HepG2 (cell line): ENCODE measurements around the gene MRPL43. TPM values are rescaled to one million over a fixed set of nuclear protein-coding genes. Genes with fewer than 3 reads are reported as not detected.

Experiments used
- AHR ChIP-seq: IDR thresholded peaks from 2 replicates; pipeline ENCODE4 v1.6.1; 2018; ENCODE audit warnings: missing genetic modification reagents, missing compliant biosample characterization
- ATAD3A ChIP-seq: sonication (generic); formaldehyde crosslinking; IDR thresholded peaks from 2 replicates; pipeline ENCODE4 v1.4.0; 2020; ENCODE audit warnings: missing genetic modification reagents
- BCL6 ChIP-seq: IDR thresholded peaks from 2 replicates; pipeline ENCODE4 v1.6.1; 2016; ENCODE audit warnings: missing genetic modification reagents, missing compliant biosample characterization
- HNRNPH1 ChIP-seq: fragments of 200-400 bp; formaldehyde crosslinking; optimal IDR thresholded peaks from 2 replicates; pipeline ENCODE3; 2017; ENCODE audit warnings: mild to moderate bottlenecking, low read depth, low read length
- MED13 ChIP-seq: sonication (generic); formaldehyde crosslinking; IDR thresholded peaks from 2 replicates; pipeline ENCODE4 v1.5.0; 2020; ENCODE audit warnings: missing genetic modification reagents
- MTA3 ChIP-seq: sonication (generic); formaldehyde crosslinking; IDR thresholded peaks from 2 replicates; pipeline ENCODE4 v1.4.0; 2020; ENCODE audit warnings: missing genetic modification reagents
- NFIB ChIP-seq: sonication (generic); formaldehyde crosslinking; IDR thresholded peaks from 2 replicates; pipeline ENCODE4 v1.9.0; 2021; ENCODE audit warnings: missing genetic modification reagents, mild to moderate bottlenecking, borderline replicate concordance
- PAWR ChIP-seq: sonication (generic); formaldehyde crosslinking; IDR thresholded peaks from 2 replicates; pipeline ENCODE4 v1.4.0; 2020; ENCODE audit warnings: missing genetic modification reagents, mild to moderate bottlenecking, borderline replicate concordance
- PHF5A ChIP-seq: IDR thresholded peaks from one replicate; pipeline ENCODE4 v1.6.1; 2018; ENCODE audit warnings: low read depth, missing genetic modification reagents; ENCODE audit not compliant: unreplicated experiment
- RCOR2 ChIP-seq: IDR thresholded peaks from 2 replicates; pipeline ENCODE4 v1.6.1; 2016; ENCODE audit warnings: missing biosample characterization, missing genetic modification reagents
- SOX13 ChIP-seq, 3 experiments: fragments of 450-650 bp in 1 of 3; sonication (generic) in 1 of 3; formaldehyde crosslinking in 1 of 3; IDR thresholded peaks in 2 of 3; conservative IDR thresholded peaks in 1 of 3; 2 replicates each; pipeline versions ENCODE4 v1.5.0 to v1.6.1; 2016 to 2020; ENCODE audit warnings: antibody characterized with exemption in 1 of 3, mild to moderate bottlenecking in 1 of 3, missing compliant biosample characterization in 1 of 3, missing genetic modification reagents in 1 of 3, moderate library complexity in 1 of 3
- SP1 ChIP-seq, 2 experiments: fragments of 450-650 bp in 1 of 2; sonication (generic) in 1 of 2; formaldehyde crosslinking in 1 of 2; IDR thresholded peaks; 2 replicates each; pipeline versions ENCODE4 v1.4.0 to v1.6.1; 2016 to 2020; ENCODE audit warnings: missing genetic modification reagents in 1 of 2
- ZNF337 ChIP-seq: sonication (generic); formaldehyde crosslinking; IDR thresholded peaks from 2 replicates; pipeline ENCODE4 v1.5.1; 2020; ENCODE audit warnings: missing genetic modification reagents, low read depth, mild to moderate bottlenecking, borderline replicate concordance
- ZNF552 ChIP-seq: sonication (generic); formaldehyde crosslinking; IDR thresholded peaks from 2 replicates; pipeline ENCODE4 v1.9.0; 2022; ENCODE audit warnings: missing genetic modification reagents, mild to moderate bottlenecking, borderline replicate concordance
- ZNF746 ChIP-seq: sonication (generic); formaldehyde crosslinking; IDR thresholded peaks from 2 replicates; pipeline ENCODE4 v1.8.0; 2022; ENCODE audit warnings: mild to moderate bottlenecking, missing genetic modification reagents
- ZNF75D ChIP-seq: sonication (generic); formaldehyde crosslinking; IDR thresholded peaks from 2 replicates; pipeline ENCODE4 v1.8.1; 2023; ENCODE audit warnings: missing genetic modification reagents, mild to moderate bottlenecking, borderline replicate concordance
- polyA plus RNA-seq, 8 experiments: library from polyadenylated mRNA; depleted of rRNA in 3 of 8; stranded (reverse) in 7 of 8; unstranded in 1 of 8; fragments of >200 nt; fragmentation: Illumina TruSeq in 4 of 8; extraction: Trizol in 4 of 8; gene quantifications; 2 replicates each; pipeline versions ENCODE4 v1.2.1 to v1.2.3, GENCODE V29; 2011 to 2016; ENCODE audit warnings: low read depth in 4 of 8, missing spikeins in 1 of 8, mixed read lengths in 1 of 8; ENCODE audit not compliant: insufficient read depth in 1 of 8
- total RNA-seq, 5 experiments: library from RNA; depleted of rRNA; stranded (reverse); fragments of >200 nt; fragmentation: Illumina TruSeq; extraction: Trizol; gene quantifications; 2 replicates each; pipeline ENCODE4 v1.2.3, GENCODE V29; 2016; ENCODE audit warnings: low read depth in 1 of 5
- TF ChIP-seq, protein P1 (sequence below): sonication (generic); formaldehyde crosslinking; IDR thresholded peaks from 2 replicates; pipeline ENCODE4 v1.8.1; 2023; ENCODE audit warnings: missing genetic modification reagents, inconsistent platforms, borderline replicate concordance
- TF ChIP-seq, protein P2 (sequence below), 2 experiments: sonication (generic) in 1 of 2; formaldehyde crosslinking in 1 of 2; IDR thresholded peaks; 2 replicates each; pipeline versions ENCODE4 v1.4.0 to v1.6.1; 2018 to 2020; ENCODE audit warnings: missing genetic modification reagents in 2 of 2, borderline replicate concordance in 1 of 2, low read depth in 1 of 2, mild to moderate bottlenecking in 1 of 2, missing biosample characterization in 1 of 2
- TF ChIP-seq, protein P3 (sequence below): sonication (generic); formaldehyde crosslinking; IDR thresholded peaks from 2 replicates; pipeline ENCODE4 v1.5.0; 2020; ENCODE audit warnings: missing genetic modification reagents, mild to moderate bottlenecking, borderline replicate concordance
- TF ChIP-seq, protein P4 (sequence below), 2 experiments: fragments of 450-650 bp in 1 of 2; sonication (generic) in 1 of 2; formaldehyde crosslinking; IDR thresholded peaks; 2 replicates each; pipeline versions ENCODE4 v1.5.0 to v1.8.0; 2020 to 2022; ENCODE audit warnings: mild to moderate bottlenecking in 1 of 2, missing genetic modification reagents in 1 of 2
- TF ChIP-seq, protein P5 (sequence below): IDR thresholded peaks from 2 replicates; pipeline ENCODE4 v1.6.1; 2016; ENCODE audit warnings: low read depth, borderline replicate concordance
- TF ChIP-seq, protein P6 (sequence below): sonication (generic); formaldehyde crosslinking; IDR thresholded peaks from 2 replicates; pipeline ENCODE4 v1.8.1; 2023; ENCODE audit warnings: mild to moderate bottlenecking, missing genetic modification reagents

Gene MRPL43
- total and polyA plus RNA-seq, 2 of the 13 experiments (the other 11 are each of a cell fraction or from before 2014, with no cell fraction given) = 71.0 to 73.7 TPM

DNA sequence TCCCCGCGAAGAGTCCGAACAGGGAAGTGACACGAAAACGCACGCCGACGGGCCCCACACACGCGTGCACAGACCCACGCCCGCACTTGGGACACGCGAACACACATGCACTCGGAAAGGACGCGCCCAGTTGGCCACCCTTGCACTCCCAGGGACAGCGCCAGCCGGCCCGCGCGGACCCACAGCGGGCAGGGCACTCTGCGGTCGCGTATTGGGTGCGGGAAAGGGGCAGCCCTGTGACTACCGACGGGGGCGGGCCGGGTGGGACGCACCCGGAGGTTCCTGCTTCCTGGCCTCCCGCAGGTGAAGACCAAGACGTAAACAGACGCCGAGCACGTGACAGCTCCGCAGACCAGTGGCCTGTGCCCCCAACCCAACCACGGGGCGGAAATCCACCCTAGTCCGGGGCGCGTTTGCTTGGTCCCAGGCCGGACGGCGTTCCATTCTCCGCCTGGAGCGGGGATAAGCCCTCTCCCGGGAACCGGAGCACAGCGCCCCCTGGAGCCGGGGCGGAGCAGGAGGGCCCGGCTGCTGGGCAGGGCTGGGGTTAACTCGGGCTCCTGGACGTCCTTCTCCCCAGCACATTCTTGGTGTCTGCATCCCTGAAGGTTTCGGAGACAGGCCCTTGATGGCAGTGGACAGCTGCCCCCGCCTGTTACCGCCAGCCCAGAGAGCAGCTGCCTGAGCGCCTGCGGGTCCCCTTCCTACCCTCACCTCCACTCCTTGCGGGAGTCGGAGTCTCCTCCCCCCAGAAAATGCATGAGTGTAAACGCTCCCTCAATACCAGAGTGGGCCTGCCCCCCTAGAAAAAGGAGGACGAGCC lies 10.3 kb upstream of the MRPL43 start (continued):
- TF ChIP-seq, protein P1, sequence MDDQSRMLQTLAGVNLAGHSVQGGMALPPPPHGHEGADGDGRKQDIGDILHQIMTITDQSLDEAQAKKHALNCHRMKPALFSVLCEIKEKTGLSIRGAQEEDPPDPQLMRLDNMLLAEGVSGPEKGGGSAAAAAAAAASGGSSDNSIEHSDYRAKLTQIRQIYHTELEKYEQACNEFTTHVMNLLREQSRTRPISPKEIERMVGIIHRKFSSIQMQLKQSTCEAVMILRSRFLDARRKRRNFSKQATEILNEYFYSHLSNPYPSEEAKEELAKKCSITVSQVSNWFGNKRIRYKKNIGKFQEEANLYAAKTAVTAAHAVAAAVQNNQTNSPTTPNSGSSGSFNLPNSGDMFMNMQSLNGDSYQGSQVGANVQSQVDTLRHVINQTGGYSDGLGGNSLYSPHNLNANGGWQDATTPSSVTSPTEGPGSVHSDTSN (CRISPR knock-in tag) = no peak
- TF ChIP-seq MED13 (CRISPR knock-in tag) = no peak
- 0 out of 2 replicates have a peak, but pooled peaks have one; percentile 51 for TF ChIP-seq ZNF746 (CRISPR knock-in tag)
- TF ChIP-seq, protein P2, sequence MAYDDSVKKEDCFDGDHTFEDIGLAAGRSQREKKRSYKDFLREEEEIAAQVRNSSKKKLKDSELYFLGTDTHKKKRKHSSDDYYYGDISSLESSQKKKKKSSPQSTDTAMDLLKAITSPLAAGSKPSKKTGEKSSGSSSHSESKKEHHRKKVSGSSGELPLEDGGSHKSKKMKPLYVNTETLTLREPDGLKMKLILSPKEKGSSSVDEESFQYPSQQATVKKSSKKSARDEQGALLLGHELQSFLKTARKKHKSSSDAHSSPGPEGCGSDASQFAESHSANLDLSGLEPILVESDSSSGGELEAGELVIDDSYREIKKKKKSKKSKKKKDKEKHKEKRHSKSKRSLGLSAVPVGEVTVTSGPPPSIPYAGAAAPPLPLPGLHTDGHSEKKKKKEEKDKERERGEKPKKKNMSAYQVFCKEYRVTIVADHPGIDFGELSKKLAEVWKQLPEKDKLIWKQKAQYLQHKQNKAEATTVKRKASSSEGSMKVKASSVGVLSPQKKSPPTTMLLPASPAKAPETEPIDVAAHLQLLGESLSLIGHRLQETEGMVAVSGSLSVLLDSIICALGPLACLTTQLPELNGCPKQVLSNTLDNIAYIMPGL (CRISPR knock-in tag; IDR thresholded peaks at IDR 0.05; ENCODE audit: borderline replicate concordance in 1 of 2, low read depth in 1 of 2) = peak; percentile 94 to 98
- no peak for TF ChIP-seq SP1 (IDR thresholded peaks at IDR 0.05)
- peak; percentile 14; the same call in 1 of the 2 replicates for TF ChIP-seq SP1 (CRISPR knock-in tag; IDR thresholded peaks at IDR 0.05)
- TF ChIP-seq ZNF75D (CRISPR knock-in tag) = no peak
- no peak for TF ChIP-seq ZNF337 (CRISPR knock-in tag)
- no peak for TF ChIP-seq PHF5A (CRISPR knock-in tag)
- no peak for TF ChIP-seq PAWR (CRISPR knock-in tag)
- peak; percentile 55; the same call in 1 of the 2 replicates for TF ChIP-seq ZNF552
- TF ChIP-seq ATAD3A (CRISPR knock-in tag) = no peak
- TF ChIP-seq NFIB (CRISPR knock-in tag) = no peak
- no peak for TF ChIP-seq RCOR2 (CRISPR knock-in tag)
- 0 out of 2 replicates have a peak, but pooled peaks have one; percentile 13 for TF ChIP-seq BCL6 (CRISPR knock-in tag)
- TF ChIP-seq, protein P3, sequence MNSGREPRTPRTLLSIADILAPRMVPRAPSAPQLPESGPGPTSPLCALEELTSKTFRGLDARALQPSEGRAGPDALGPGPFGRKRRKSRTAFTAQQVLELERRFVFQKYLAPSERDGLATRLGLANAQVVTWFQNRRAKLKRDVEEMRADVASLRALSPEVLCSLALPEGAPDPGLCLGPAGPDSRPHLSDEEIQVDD (CRISPR knock-in tag) = peak; percentile 46; the same call in 1 of the 2 replicates
- TF ChIP-seq AHR (CRISPR knock-in tag) = 0 out of 2 replicates have a peak, but pooled peaks have one; percentile 45
- TF ChIP-seq HNRNPH1 = no peak
- TF ChIP-seq, protein P4, sequence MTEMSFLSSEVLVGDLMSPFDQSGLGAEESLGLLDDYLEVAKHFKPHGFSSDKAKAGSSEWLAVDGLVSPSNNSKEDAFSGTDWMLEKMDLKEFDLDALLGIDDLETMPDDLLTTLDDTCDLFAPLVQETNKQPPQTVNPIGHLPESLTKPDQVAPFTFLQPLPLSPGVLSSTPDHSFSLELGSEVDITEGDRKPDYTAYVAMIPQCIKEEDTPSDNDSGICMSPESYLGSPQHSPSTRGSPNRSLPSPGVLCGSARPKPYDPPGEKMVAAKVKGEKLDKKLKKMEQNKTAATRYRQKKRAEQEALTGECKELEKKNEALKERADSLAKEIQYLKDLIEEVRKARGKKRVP (CRISPR knock-in tag; IDR thresholded peaks at IDR 0.05) = no peak
- TF ChIP-seq, protein P5, sequence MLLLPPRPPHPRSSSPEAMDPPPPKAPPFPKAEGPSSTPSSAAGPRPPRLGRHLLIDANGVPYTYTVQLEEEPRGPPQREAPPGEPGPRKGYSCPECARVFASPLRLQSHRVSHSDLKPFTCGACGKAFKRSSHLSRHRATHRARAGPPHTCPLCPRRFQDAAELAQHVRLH = peak; percentile 61; the same call in 1 of the 2 replicates
- no peak for TF ChIP-seq MTA3
- no peak for TF ChIP-seq SOX13 (IDR thresholded peaks at IDR 0.05)
- TF ChIP-seq SOX13 (CRISPR knock-in tag; conservative IDR thresholded peaks at IDR 0.05 in 1 of 2, IDR thresholded peaks at IDR 0.05 in 1 of 2) = no peak; a peak in 1 of 4 replicates
- TF ChIP-seq, protein P6, sequence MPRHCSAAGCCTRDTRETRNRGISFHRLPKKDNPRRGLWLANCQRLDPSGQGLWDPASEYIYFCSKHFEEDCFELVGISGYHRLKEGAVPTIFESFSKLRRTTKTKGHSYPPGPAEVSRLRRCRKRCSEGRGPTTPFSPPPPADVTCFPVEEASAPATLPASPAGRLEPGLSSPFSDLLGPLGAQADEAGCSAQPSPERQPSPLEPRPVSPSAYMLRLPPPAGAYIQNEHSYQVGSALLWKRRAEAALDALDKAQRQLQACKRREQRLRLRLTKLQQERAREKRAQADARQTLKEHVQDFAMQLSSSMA (CRISPR knock-in tag) = no peak; the same call in 1 of the 2 replicates
